ENCODE data around the gene HLA-F. TPM values are rescaled to one million over a fixed set of nuclear protein-coding genes. Genes with fewer than 3 reads are reported as not detected.
A peak's percentile ranks its signal among the peaks of the same experiment; 100 is the strongest.

The HLA-F gene
- total and polyA plus RNA-seq, 4 donors: 76.2 to 451 (median 153) TPM

DNA sequence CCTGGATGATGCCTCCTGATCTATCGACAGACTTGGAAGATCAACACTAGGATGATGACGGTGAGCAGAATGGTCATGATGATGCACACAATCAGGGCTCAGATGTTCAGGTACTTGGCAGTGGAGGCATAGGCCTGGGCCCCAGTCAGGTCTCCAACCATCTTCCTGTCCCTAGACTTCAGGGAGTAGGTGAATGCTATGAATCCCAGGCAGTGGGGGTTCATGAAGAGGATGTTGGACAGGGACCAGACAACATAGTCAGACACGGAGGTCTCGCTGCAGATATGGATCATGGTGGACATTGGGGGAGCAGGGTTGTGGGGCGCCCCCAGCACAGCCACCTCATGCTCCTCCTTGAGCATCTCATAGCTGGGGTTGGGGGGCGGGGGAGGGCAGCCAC lies 27.5 kb downstream of the HLA-F start:
- WGBS, 2 donors: 66 to 80% methylated on average over 6 of the region's 6 CpGs
- Histone ChIP-seq H3K9me3 (ENCODE audit: control insufficient read depth in 4 of 4, insufficient read depth in 3 of 4, low read length in 3 of 4) (no peaks in the 10 kb centered on the region), H3K9ac (ENCODE audit: insufficient read depth in 1 of 2, low read length in 2 of 2) (no peak overlapping the region), H3K4me1 (ENCODE audit: control insufficient read depth in 5 of 5, insufficient read depth in 5 of 5, low read length in 5 of 5) (peaks cover 0 to 11% (median 3%) of the 10 kb centered on the region in 5 donors), H3K27ac (ENCODE audit: low read depth in 1 of 2, low read length in 1 of 2) (no peak overlapping the region), H3K36me3 (ENCODE audit: control insufficient read depth in 4 of 4, insufficient read depth in 4 of 4, low read length in 4 of 4) (no peaks in the 10 kb centered on the region), H3K27me3 (ENCODE audit: control insufficient read depth in 3 of 3, insufficient read depth in 3 of 3, low read length in 2 of 3) (peaks cover 0 to 46% (median 9%) of the 10 kb centered on the region in 3 donors), H3K4me3 (no peak overlapping the region)
- DNase-seq: no peak
- TF ChIP-seq, protein P1, sequence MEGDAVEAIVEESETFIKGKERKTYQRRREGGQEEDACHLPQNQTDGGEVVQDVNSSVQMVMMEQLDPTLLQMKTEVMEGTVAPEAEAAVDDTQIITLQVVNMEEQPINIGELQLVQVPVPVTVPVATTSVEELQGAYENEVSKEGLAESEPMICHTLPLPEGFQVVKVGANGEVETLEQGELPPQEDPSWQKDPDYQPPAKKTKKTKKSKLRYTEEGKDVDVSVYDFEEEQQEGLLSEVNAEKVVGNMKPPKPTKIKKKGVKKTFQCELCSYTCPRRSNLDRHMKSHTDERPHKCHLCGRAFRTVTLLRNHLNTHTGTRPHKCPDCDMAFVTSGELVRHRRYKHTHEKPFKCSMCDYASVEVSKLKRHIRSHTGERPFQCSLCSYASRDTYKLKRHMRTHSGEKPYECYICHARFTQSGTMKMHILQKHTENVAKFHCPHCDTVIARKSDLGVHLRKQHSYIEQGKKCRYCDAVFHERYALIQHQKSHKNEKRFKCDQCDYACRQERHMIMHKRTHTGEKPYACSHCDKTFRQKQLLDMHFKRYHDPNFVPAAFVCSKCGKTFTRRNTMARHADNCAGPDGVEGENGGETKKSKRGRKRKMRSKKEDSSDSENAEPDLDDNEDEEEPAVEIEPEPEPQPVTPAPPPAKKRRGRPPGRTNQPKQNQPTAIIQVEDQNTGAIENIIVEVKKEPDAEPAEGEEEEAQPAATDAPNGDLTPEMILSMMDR (IDR thresholded peaks at IDR 0.05; ENCODE audit: control extremely low read depth, extremely low read depth): no peak
- no peak for ATAC-seq (ENCODE audit: insufficient read depth, low FRiP score)

DNA sequence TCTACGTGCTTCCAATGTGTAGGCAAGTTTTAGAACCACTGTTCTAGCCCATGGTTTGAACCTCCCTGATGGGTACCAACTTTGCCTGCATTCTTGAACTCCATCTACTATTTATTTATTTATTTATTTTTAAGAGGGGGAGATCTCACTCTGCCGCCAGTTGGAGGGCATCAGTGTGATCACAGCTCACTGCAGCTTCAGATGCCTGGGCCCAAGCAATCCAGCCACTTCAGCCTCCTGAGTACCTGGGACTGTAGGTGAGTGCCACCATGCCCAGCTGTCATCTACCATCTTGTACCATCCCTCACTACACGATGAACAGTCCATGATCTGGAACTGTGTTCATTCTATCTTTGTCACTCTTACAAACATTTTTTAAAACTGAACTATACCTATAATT lies 28.2 kb downstream of the HLA-F start:
- DNase-seq (no peak), ATAC-seq (ENCODE audit: insufficient read depth, low FRiP score) (no peak)
- no peak overlapping the region for H3K9ac ChIP-seq (ENCODE audit: insufficient read depth in 1 of 2, low read length in 2 of 2)
- WGBS, 2 donors: 94% methylated on average over 3 of the region's 3 CpGs
- peaks cover 0 to 11% (median 3%) of the 10 kb centered on the region in 5 donors for H3K4me1 ChIP-seq (ENCODE audit: control insufficient read depth in 5 of 5, insufficient read depth in 5 of 5, low read length in 5 of 5)
- H3K27ac ChIP-seq (ENCODE audit: low read depth in 1 of 2, low read length in 1 of 2): no peak overlapping the region
- peaks cover 0 to 50% (median 12%) of the 10 kb centered on the region in 3 donors for H3K27me3 ChIP-seq (ENCODE audit: control insufficient read depth in 3 of 3, insufficient read depth in 3 of 3, low read length in 2 of 3)
- H3K4me3 ChIP-seq: no peak overlapping the region
- TF ChIP-seq, protein P1 (IDR thresholded peaks at IDR 0.05; ENCODE audit: control extremely low read depth, extremely low read depth): no peak
- no peaks in the 10 kb centered on the region for H3K36me3 ChIP-seq (ENCODE audit: control insufficient read depth in 4 of 4, insufficient read depth in 4 of 4, low read length in 4 of 4)
- no peaks in the 10 kb centered on the region for H3K9me3 ChIP-seq (ENCODE audit: control insufficient read depth in 4 of 4, insufficient read depth in 3 of 4, low read length in 3 of 4)

DNA sequence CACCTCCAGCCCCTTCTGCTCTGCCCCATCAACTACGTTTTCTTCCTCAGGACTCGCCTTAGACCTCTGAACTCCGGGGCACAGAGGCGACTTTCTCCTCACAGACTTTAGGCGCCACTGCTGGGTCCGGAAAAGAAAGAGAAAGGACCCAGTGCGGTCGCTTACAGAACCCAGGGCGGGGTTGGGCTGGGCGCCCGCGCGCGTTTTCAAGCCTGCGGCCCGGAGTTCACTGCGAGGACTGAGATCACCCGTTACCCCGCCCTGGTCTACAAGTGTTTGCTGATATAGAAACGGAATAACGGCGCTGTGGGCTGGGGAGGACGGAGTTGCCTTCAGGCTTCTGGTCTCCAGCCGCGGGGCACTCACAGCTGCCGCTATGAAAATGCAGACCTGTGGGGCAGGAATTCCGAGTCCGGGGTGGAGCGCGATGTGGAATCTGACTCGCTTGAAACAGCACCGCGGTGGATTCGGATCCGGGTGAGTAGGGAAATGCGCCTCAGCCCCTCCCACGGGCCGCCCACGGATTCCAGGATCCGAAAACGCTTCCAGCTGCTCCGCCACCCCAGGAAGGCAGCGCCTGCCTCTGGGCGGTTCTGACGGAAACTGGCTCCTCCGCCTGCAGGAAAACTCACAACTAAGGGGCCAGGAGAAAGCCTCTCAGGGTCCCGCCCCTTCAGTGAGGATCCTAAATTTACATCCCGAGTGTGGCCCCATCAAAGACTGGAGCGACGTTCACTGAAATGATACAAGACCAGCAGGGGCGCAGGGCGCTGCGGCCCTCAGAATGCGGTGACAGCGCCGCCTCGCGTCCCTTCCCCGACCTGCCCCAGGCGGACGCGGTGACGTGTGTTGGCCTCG lies 29.4 kb downstream of the HLA-F start:
- DNase-seq (peak; percentile 88 to 91 (median 91)), ATAC-seq (ENCODE audit: insufficient read depth, low FRiP score) (peak; percentile 80)
- TF ChIP-seq, protein P1 (IDR thresholded peaks at IDR 0.05; ENCODE audit: control extremely low read depth, extremely low read depth): peak; percentile 100
- Histone ChIP-seq H3K36me3 (ENCODE audit: control insufficient read depth in 4 of 4, insufficient read depth in 4 of 4, low read length in 4 of 4) (no peaks in the 10 kb centered on the region), H3K9me3 (ENCODE audit: control insufficient read depth in 4 of 4, insufficient read depth in 3 of 4, low read length in 3 of 4) (no peaks in the 10 kb centered on the region), H3K27me3 (ENCODE audit: control insufficient read depth in 3 of 3, insufficient read depth in 3 of 3, low read length in 2 of 3) (peaks cover 0 to 50% (median 17%) of the 10 kb centered on the region in 3 donors), H3K9ac (ENCODE audit: insufficient read depth in 1 of 2, low read length in 2 of 2) (peak overlapping the region in 1 of 2 donors; percentile 63), H3K4me3 (peak overlapping the region; percentile 58), H3K4me1 (ENCODE audit: control insufficient read depth in 5 of 5, insufficient read depth in 5 of 5, low read length in 5 of 5) (peaks cover 0 to 11% (median 3%) of the 10 kb centered on the region in 5 donors), H3K27ac (ENCODE audit: low read depth in 1 of 2, low read length in 1 of 2) (peak overlapping the region; percentile 94 to 96)
- whole genome bisulfite sequencing, 2 donors: 0% methylated on average over 64 of the region's 64 CpGs

Data from lung (tissue), 12 donors.